K562 (cell line): ENCODE data around the gene CRELD2. TPM values are rescaled to one million over a fixed set of nuclear protein-coding genes. Genes with fewer than 3 reads are reported as not detected.

ENCODE experiments used
- ATAC-seq: fragments of 200-7000 bp; cut with Tn5 transposase; 3 replicates; pipeline ENCODE4 v1.9.1; 2020; ENCODE audit warnings: moderate library complexity
- BruUV-seq: library from RNA; stranded (reverse); fragments of 400-500 nt; replicated peaks from 2 replicates; lab custom pipeline; 2021; lab: Mats Ljungman, UMichigan
- CTCF ChIA-PET: fragments of 300-600 bp; formaldehyde crosslinking; extraction: SDS; loops from one replicate; lab custom pipeline; 2021; ENCODE audit warnings: low intra/inter-chr PET ratio; lab: Yijun Ruan, JAX
- POLR2A ChIA-PET: fragments of 300-600, 350-650 bp; sonication (Branson Sonifier 250); formaldehyde crosslinking; extraction: SDS; loops from one replicate; lab custom pipeline; 2021; ENCODE audit warnings: antibody characterized with exemption, inconsistent platforms; lab: Yijun Ruan, JAX
- DNase-seq, 4 experiments: peaks; one replicate each; pipeline versions ENCODE4 v3.0.0 to v3.0.0-alpha.2; 2011 to 2018; ENCODE audit warnings: low spot score in 3 of 4, mixed read lengths in 3 of 4; ENCODE audit errors: extremely low read depth in 1 of 4
- FAIRE-seq: peaks from 2 replicates; lab custom pipeline; 2011; peaks lifted over from hg19 to GRCh38; lab: Jason Lieb, UNC
- H2AFZ ChIP-seq: 2 replicates; pipeline ENCODE4 v1.6.0; 2011; ENCODE audit warnings: low read depth, low read length, control low read depth, inconsistent platforms
- H3K27ac ChIP-seq: fragments of 200-600 bp; 3 replicates; pipeline ENCODE4 v1.8.0; 2011; ENCODE audit warnings: low read depth, mild to moderate bottlenecking, control low read depth, inconsistent platforms, low read length, moderate library complexity, mixed read lengths; ENCODE audit errors: extremely low read depth
- H3K27me3 ChIP-seq, 2 experiments: fragments of 300-600 bp in 1 of 2; 2 replicates in 1 of 2; 3 replicates in 1 of 2; pipeline versions ENCODE4 v1.6.0 to v1.8.0; 2011; ENCODE audit warnings: inconsistent platforms in 2 of 2, low read length in 2 of 2, mild to moderate bottlenecking in 1 of 2, mixed read lengths in 1 of 2, moderate library complexity in 1 of 2; ENCODE audit not compliant: control insufficient read depth in 2 of 2, insufficient read depth in 2 of 2
- H3K36me3 ChIP-seq: fragments of 300-600 bp; 3 replicates; pipeline ENCODE4 v1.8.0; 2011; ENCODE audit warnings: mild to moderate bottlenecking, low read length, inconsistent platforms; ENCODE audit not compliant: control insufficient read depth, insufficient read depth
- H3K4me1 ChIP-seq, 2 experiments: fragments of 200-600 bp in 1 of 2; replicated peaks in 1 of 2; 2 replicates in 1 of 2; 3 replicates in 1 of 2; pipeline versions ENCODE4 v1.5.1 to v1.8.0; 2011; ENCODE audit warnings: inconsistent platforms in 2 of 2, low read length in 2 of 2, mild to moderate bottlenecking in 1 of 2, mixed read lengths in 1 of 2, moderate library complexity in 1 of 2; ENCODE audit not compliant: control insufficient read depth in 2 of 2, insufficient read depth in 2 of 2
- H3K4me2 ChIP-seq: 2 replicates; pipeline ENCODE4 v1.6.1; 2011; ENCODE audit warnings: low read length, control low read depth, inconsistent platforms, mixed read lengths; ENCODE audit not compliant: insufficient read depth
- H3K4me3 ChIP-seq: fragments of 200-600 bp; sonication (generic), shearing (Covaris generic); 2 replicates; pipeline ENCODE4 v1.5.1; 2016; ENCODE audit warnings: control low read depth, inconsistent platforms
- H3K79me2 ChIP-seq: fragments of 200-600 bp; 3 replicates; pipeline ENCODE4 v1.8.0; 2011; ENCODE audit warnings: low read length, inconsistent platforms; ENCODE audit not compliant: control insufficient read depth, insufficient read depth
- H3K9ac ChIP-seq, 2 experiments: 2 replicates each; pipeline versions ENCODE4 v1.6.0 to v1.6.1; 2011; ENCODE audit warnings: low read depth in 2 of 2, low read length in 2 of 2, control low read depth in 1 of 2, inconsistent platforms in 1 of 2, mild to moderate bottlenecking in 1 of 2, mixed read lengths in 1 of 2; ENCODE audit not compliant: insufficient read depth in 1 of 2
- H3K9me1 ChIP-seq: one replicate; pipeline ENCODE4 v1.6.0; 2011; ENCODE audit warnings: inconsistent platforms, mild to moderate bottlenecking, low read length, moderate library complexity; ENCODE audit not compliant: control insufficient read depth, insufficient read depth
- H3K9me3 ChIP-seq: replicated peaks from 2 replicates; pipeline ENCODE4 v1.5.1; 2011; ENCODE audit warnings: low read depth, low read length, inconsistent platforms; ENCODE audit not compliant: control insufficient read depth, insufficient read depth
- H4K20me1 ChIP-seq: replicated peaks from 2 replicates; pipeline ENCODE4 v1.6.1; 2011; ENCODE audit warnings: low read length, inconsistent platforms, mixed read lengths; ENCODE audit not compliant: control insufficient read depth, insufficient read depth
- SMAD3 ChIP-seq: fragments of 450-650 bp; formaldehyde crosslinking; conservative IDR thresholded peaks from 2 replicates; pipeline ENCODE4 v1.4.0; 2020; ENCODE audit warnings: mild to moderate bottlenecking
- SP1 ChIP-seq: sonication (generic); formaldehyde crosslinking; IDR thresholded peaks from 2 replicates; pipeline ENCODE4 v1.8.1; 2022; ENCODE audit warnings: mild to moderate bottlenecking, missing genetic modification reagents
- ZNF24 ChIP-seq: fragments of 450-650 bp; IDR thresholded peaks from 2 replicates; pipeline ENCODE4 v1.6.1; 2016
- ZNF316 ChIP-seq: fragments of 450-650 bp; IDR thresholded peaks from 2 replicates; pipeline ENCODE4 v1.6.1; 2016
- ZNF764 ChIP-seq: fragments of 250-450 bp; sonication (Bioruptor Pico); IDR thresholded peaks from 2 replicates; pipeline ENCODE4 v1.4.0; 2020; ENCODE audit warnings: low read depth, mild to moderate bottlenecking, moderate library complexity
- WGBS: fragments of 100-300 bp; shearing (Covaris generic); methylation state at CpG from one replicate; pipeline ENCODE4 v1.1.6; 2016; ENCODE audit warnings: low coverage, mixed read lengths; ENCODE audit not compliant: insufficient coverage; ENCODE audit errors: missing lambda C conversion rate; 5-methylcytosine and 5-hydroxymethylcytosine counted together
- in situ Hi-C: fragments of 300-500 bp; cut with MboI; formaldehyde crosslinking; loops from 4 replicates; pipeline ENCODE4 v1.15.0; 2018; ENCODE audit warnings: inconsistent platforms, mixed read lengths
- intact Hi-C: fragments of 100-400 bp; cut with micrococcal nuclease; formaldehyde crosslinking; loops from 2 replicates; pipeline ENCODE4 v1.14.2; 2022
- polyA plus RNA-seq, 8 experiments: library from polyadenylated mRNA; depleted of rRNA in 4 of 8; stranded (reverse) in 5 of 8; unstranded in 3 of 8; fragments of >200 nt; fragmentation: Nextera tagmentation in 2 of 8; fragmentation: Illumina TruSeq in 1 of 8; extraction: Ambion mirVana in 2 of 8; extraction: Trizol in 1 of 8; gene quantifications; 2 replicates each; pipeline versions ENCODE4 v1.2.1 to v1.2.3, GENCODE V29; 2011 to 2014; ENCODE audit warnings: inconsistent platforms in 1 of 8, missing spikeins in 1 of 8
- total RNA-seq, 7 experiments: library from RNA; depleted of rRNA in 6 of 7; stranded (reverse); fragments of >200 nt in 6 of 7; fragmentation: Illumina TruSeq in 2 of 7; extraction: Trizol in 2 of 7; gene quantifications; 2 replicates each; pipeline versions ENCODE4 v1.2.1 to v1.2.3, GENCODE V29; 2011 to 2021; ENCODE audit warnings: low replicate concordance in 1 of 7
- TF ChIP-seq, protein P1 (sequence below), 2 experiments: fragments of 450-650 bp in 1 of 2; sonication (generic) in 1 of 2; formaldehyde crosslinking in 1 of 2; IDR thresholded peaks; 2 replicates each; pipeline versions ENCODE4 v1.7.1 to v1.9.0; 2016 to 2022; ENCODE audit warnings: inconsistent platforms in 1 of 2, mild to moderate bottlenecking in 1 of 2, missing genetic modification reagents in 1 of 2
- TF ChIP-seq, protein P2 (sequence below): fragments of 250-450 bp; sonication (Bioruptor Pico); IDR thresholded peaks from 2 replicates; pipeline ENCODE4 v1.8.0; 2022; ENCODE audit warnings: moderate library complexity, mild to moderate bottlenecking, inconsistent platforms

The CRELD2 gene
- total and polyA plus RNA-seq, 9 of the 15 experiments (the other 6 are each of a cell fraction or from before 2014, with no cell fraction given), result 0.96 to 25.3 (median 8.8) TPM

DNA sequence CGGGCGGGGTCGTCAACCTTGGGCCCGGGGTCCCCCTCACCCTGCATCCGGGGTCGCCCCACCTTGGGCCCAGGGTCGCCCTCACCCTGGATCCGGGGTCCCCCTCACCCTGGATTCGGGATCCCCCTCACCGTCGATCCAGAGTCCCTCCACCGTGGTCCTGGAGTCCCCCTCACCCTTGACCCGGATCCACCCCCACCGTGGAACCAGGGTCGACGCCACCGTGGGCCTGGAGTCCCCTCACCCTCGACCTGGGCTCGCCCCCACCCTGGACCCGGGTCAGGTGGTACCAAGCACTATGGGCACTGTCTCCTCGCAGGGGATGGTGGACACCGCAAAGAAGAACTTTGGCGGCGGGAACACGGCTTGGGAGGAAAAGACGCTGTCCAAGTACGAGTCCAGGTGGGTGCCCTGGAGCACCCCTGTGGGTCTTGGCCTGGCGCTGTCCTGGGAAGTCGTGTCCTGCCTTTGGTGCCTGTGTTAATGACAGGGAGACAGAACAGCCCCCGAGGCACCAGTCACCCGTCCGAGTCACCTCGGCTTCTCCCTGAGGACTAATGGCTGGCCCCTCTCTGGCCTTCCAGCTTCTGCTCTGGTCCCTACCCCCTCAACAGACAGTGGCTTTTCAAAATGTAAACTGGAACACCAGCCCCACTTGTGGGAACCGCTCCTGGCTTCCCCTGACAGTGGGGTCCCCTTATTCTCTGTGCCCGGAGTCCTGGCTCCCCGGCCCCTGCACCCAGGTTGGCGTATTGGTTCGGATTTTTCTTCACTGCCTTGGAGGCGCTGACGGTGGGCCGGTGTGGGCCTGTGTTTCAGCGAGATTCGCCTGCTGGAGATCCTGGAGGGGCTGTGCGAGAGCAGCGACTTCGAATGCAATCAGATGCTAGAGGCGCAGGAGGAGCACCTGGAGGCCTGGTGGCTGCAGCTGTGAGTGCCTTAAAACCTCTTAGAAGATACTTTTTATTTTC lies 762 bp downstream of the CRELD2 start:
- Histone ChIP-seq H3K9me1 (no peaks in the 10 kb centered on the region), H3K27me3 (no peaks in the 10 kb centered on the region), H3K9me3 (no peaks in the 10 kb centered on the region), H3K4me2 (peak overlapping the region; percentile 72), H3K4me3 (peak overlapping the region; percentile 84), H3K4me1 (peaks cover 6 to 40% of the 10 kb centered on the region in 2 experiments; a peak in 4 of 5 replicates), H3K27ac (peak overlapping the region; percentile 41; the same call in 2 of the 3 replicates), H3K36me3 (peaks cover 11% of the 10 kb centered on the region; the same call in 1 of the 3 replicates), H4K20me1 (0 out of 2 replicates have a peak, but pooled peaks cover 3% of the 10 kb centered on the region), H3K9ac (peak overlapping the region; percentile 70 to 94), H2AFZ (peak overlapping the region; percentile 24; the same call in 1 of the 2 replicates), H3K79me2 (peaks cover 14% of the 10 kb centered on the region)
- intact Hi-C loops (loop anchor here (5.0 kb wide), 1 partner anchor 152 kb away; no protein-coding TSS in a partner anchor), in situ Hi-C loops (loop anchor here (10.0 kb wide), 1 partner anchor 94 kb away; the partner anchor contains the start of gene BRD1)
- FAIRE-seq, result no peak
- BruUV-seq, result no TSS peak
- DNase-seq, result peak in 2 of 4 experiments; percentile 50 to 51
- POLR2A ChIA-PET, result interaction anchor here (0.7 to 1.2 kb wide), 2 partner anchors 112 to 113 kb away, joined by 3 read pairs; no protein-coding TSS in a partner anchor
- CTCF ChIA-PET, result no interaction called here
- TF ChIP-seq ZNF24, result no peak
- TF ChIP-seq, protein P1, sequence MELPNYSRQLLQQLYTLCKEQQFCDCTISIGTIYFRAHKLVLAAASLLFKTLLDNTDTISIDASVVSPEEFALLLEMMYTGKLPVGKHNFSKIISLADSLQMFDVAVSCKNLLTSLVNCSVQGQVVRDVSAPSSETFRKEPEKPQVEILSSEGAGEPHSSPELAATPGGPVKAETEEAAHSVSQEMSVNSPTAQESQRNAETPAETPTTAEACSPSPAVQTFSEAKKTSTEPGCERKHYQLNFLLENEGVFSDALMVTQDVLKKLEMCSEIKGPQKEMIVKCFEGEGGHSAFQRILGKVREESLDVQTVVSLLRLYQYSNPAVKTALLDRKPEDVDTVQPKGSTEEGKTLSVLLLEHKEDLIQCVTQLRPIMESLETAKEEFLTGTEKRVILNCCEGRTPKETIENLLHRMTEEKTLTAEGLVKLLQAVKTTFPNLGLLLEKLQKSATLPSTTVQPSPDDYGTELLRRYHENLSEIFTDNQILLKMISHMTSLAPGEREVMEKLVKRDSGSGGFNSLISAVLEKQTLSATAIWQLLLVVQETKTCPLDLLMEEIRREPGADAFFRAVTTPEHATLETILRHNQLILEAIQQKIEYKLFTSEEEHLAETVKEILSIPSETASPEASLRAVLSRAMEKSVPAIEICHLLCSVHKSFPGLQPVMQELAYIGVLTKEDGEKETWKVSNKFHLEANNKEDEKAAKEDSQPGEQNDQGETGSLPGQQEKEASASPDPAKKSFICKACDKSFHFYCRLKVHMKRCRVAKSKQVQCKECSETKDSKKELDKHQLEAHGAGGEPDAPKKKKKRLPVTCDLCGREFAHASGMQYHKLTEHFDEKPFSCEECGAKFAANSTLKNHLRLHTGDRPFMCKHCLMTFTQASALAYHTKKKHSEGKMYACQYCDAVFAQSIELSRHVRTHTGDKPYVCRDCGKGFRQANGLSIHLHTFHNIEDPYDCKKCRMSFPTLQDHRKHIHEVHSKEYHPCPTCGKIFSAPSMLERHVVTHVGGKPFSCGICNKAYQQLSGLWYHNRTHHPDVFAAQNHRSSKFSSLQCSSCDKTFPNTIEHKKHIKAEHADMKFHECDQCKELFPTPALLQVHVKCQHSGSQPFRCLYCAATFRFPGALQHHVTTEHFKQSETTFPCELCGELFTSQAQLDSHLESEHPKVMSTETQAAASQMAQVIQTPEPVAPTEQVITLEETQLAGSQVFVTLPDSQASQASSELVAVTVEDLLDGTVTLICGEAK (IDR thresholded peaks at IDR 0.05), result 0 out of 2 replicates have a peak, but pooled peaks have one; percentile 17
- TF ChIP-seq, protein P1 (CRISPR knock-in tag; IDR thresholded peaks at IDR 0.05), result no peak
- no peak for TF ChIP-seq ZNF764 (CRISPR knock-in tag)
- TF ChIP-seq SMAD3 (CRISPR knock-in tag), result no peak
- TF ChIP-seq SP1 (CRISPR knock-in tag), result no peak
- TF ChIP-seq ZNF316, result no peak
- TF ChIP-seq, protein P2, sequence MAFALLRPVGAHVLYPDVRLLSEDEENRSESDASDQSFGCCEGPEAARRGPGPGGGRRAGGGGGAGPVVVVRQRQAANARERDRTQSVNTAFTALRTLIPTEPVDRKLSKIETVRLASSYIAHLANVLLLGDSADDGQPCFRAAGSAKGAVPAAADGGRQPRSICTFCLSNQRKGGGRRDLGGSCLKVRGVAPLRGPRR, result no peak
- no peak for ATAC-seq
- 58% methylated on average over 15 of the region's 47 CpGs for WGBS
